T-helper 2 cell treated with Interferon-gamma antibody and Interleukin-4, amounts not matched to agents 100 ng/mL and 5 ng/mL, for 36 hours (primary cell): Measurements from ENCODE around the gene CMTM4. TPM values are rescaled to one million over a fixed set of nuclear protein-coding genes. Genes with fewer than 3 reads are reported as not detected.
"Not testable (repeated sequence)": the region's sequence is repeated elsewhere in the genome, so short reads cannot be mapped to it uniquely, and the experiment has no call there.

ENCODE experiments used
- intact Hi-C: fragments of 100-400 bp; cut with micrococcal nuclease; formaldehyde crosslinking; loops from one replicate; pipeline ENCODE4 v1.15.1; 2023
- total RNA-seq: library from RNA; stranded (reverse); gene quantifications from 2 replicates; pipeline ENCODE4 v1.2.3, GENCODE V29; 2022

The CMTM4 gene
- total RNA-seq, 1 donor from 2014 or later = 0.80 TPM

DNA sequence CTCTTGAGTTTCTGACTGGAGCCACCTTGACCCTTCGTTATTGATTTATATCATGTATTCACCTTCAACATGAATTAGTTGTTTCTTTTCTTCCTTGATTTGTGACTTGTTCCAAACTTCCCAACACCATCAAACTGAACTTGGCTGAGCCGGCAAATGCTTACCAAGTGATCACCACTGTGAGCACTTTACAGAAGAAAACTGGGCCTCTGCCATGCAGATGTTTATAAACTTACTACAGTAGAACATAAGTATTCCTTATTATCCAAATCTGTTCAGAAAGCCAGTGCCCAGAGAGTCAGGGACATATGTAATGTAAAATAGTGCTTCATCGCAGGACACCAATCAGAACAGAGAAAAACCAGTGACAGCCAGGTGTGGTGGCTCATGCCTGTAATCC lies 19.9 kb downstream of the CMTM4 start:
- intact Hi-C loops = no loop called here

DNA sequence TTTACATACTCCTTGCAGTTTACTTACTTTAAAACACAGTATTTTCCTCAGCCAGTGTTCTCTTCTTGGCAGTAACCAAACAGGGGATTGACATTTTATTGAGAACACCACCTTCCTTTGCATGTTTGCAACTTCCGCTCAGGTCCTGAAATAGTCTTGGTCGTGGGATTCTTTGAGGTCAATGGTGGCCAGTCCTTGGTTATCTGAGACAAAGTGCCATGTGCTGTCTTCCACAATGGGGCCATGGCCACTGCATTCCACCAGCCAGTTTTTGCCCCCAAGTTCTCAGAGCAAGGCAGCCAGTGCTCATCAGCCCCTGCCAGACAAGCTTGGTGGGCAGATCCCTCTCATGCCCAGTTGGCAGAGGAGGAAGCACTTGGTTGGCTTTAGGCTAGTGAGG lies 22.9 kb downstream of the CMTM4 start:
- intact Hi-C loops = no loop called here

DNA sequence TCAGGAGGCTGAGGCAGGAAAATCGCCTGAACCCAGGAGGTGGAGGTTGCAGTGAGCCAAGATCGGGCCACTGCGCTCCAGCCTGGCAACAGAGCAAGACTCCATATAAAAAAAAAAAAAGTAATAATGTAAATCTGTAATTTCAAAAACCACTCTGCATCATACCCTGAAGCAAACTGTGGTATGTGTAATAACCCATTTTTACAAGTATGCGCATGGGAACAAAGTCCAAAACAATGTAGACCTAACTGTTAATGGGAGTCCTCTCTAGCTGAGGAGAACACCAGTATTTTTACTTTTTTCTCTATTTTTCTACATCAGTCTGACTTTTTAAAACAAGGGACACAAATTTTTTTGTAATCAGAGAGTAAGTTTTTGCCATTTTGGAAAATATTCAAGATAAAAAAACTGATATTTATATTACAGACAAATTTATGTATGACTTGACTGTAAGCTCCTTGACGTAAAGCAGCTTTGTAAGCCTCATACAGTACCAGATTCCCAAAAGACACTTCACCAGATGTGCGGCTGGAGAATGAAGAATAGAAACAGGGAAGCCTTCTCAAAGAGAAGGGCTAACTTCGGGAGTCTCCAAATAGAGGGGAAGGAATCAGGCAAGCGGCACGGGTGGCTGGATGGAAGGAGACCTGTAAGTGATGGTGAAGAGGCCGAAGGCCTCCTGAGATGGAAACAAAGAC lies 25.7 kb downstream of the CMTM4 start:
- intact Hi-C loops = no loop called here

DNA sequence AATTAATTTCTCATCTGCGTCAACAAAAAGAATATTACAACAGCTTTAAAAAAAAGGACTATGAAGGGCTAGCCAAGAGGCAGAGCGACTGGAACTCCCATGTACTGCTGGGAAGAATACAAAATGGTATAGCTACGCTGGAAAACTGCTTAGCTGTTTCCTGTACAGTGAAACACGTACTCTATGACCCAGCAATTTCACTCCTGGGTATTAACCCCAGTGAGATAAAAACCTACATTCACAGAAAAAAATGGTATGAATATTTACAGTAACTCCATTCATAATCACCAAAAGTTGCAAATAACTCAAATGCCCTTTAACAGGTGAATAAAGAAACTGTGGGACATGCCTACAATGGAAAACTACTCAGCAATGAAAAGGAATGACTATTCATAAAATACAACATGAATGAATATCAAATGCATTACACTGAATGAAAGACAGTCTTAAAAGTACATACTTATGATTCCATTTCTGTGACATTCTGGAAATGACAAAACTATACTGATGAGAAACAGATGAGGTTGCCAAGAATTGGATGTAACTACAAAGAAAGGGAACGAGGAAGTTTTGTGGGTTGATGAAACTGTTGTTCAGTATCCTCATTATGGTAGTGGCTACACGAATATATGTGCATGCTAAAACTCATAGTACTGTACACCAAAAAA lies 27.6 kb downstream of the CMTM4 start:
- intact Hi-C loops = no loop called here

DNA sequence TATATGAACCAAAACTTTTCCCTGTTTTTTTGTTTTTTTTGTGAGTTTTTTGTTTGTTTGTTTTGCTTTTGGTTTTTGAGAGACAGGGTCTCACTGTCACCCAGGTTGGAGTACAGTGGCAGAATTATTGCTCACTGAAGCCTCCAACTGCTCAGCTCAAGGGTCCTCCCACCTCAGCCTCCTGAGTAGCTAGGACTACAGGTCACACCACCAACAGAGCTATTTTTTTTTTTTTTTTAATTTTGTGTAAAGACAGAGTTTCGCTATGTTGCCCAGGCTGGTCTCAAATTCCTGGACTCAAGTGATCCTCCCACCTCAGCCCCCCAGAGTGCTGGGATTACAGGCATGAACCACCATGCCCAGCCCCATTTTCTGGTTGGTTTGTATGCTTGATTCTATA lies 28.6 kb downstream of the CMTM4 start:
- intact Hi-C loops = no loop called here

DNA sequence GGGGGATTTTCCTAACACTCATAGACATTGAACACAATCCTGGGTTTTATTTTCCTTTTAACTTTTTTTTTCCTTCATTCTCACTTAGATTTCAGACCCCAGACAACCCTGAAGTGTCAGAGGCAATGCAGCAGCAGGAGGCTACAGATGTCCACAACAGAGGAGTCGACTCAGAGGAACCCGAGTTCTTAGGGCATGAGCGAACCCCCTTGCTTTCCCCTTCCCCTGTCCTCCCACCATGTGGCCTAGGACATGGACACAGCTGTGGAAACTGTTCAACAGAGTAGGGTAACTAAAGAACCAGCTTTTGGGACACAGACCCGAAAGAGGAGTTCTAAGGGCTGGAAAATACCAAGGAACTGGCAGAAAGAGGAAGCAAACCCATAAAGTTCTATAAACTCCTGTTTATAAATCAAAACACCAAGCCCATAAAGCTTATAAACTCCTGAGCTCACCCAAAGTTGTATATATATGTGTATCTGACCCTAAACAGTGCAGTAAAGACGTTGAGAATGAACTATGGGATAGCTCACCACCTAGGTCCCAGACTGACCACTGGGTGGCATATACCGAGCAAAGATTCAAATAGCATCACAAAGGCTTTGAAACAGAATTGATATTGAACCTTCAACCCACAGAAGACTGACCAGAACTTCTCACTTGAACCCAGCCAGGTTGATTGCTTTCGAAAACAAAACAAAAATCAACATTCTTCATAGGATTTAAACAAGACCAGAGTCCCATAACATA lies 33.9 kb downstream of the CMTM4 start:
- intact Hi-C loops = no loop called here

DNA sequence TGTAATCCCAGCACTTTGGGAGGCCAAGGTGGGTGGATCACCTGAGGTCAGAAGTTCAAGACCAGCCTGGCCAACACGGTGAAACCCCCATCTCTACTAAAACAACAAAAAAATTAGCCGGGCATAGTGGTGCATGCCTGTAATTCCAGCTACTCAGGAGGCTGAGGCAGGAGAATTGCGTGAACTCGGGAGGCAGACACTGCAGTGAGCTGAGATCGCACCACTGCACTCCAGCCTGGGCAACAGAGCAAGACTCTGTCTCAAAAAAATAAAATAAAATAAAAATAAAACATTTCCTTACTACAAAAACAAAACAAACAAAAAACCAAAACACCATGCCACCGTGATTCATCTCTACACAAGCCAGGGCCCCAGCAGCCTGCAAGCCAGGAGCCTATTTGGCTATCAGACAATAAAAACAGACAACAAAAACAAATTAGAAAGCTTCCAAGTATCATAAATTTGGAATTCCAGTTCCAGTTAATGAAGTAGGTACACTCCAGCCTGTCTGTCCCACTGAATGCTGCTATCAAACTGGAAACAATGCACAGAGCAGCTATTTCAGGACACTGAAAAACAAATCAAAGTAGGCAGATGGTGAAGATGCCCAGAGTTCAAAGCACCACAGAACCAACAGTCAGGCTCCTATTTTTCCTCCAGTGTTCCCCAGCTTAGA lies 34.7 kb downstream of the CMTM4 start:
- intact Hi-C loops = not testable (repeated sequence)

DNA sequence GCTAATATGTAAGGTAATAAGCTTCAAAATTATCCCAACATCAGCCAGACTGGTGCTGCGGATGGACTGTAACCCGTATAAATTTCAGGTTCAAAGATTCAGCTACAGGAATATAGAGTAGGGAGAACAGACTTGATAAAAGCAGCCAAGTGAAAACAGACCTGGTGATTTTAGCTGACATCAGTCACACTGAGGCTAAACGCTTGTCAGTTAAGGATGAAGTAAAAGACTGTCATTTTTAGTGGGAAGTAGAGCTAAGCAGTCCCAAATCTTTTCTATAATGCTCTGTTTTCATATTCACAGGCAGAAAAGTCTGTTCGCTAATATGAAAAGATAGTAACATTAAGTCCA lies 35.4 kb downstream of the CMTM4 start:
- intact Hi-C loops = no loop called here

DNA sequence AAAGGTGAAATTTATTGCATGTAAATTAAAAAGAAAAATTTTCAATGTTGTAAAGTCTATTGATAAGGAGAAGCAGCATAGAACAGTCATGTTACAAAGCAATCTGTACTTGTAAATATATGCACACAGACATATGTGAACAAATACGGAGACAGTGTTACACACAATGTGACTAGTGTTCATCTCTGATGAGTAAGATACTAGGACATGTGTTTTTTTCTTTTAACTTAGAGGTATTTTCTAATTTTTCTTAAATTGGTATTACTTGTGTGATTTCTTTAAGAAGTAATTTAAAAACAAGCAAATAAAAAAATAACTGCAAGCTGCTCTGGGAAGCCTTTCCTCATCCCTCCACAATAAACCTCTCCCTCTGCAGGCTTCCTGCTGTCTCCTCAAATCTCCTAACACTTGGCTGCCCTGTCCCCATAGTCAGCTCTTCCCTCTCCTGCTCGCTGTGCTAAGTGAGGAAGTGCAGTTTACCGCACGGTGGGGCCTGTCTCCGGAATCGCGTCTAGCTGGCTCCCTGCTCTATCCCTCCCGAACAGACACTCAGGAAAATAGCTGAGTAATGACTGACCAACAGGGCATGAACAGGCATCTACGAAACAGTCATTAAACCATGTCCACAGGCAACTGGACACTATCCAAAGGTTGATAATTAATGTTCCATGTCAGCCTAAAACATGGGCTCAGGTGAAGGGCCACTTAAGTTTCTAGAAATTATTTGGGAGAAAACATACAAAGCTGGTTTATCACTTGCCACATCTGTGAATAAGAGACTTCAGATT lies 35.9 kb downstream of the CMTM4 start:
- intact Hi-C loops = no loop called here

DNA sequence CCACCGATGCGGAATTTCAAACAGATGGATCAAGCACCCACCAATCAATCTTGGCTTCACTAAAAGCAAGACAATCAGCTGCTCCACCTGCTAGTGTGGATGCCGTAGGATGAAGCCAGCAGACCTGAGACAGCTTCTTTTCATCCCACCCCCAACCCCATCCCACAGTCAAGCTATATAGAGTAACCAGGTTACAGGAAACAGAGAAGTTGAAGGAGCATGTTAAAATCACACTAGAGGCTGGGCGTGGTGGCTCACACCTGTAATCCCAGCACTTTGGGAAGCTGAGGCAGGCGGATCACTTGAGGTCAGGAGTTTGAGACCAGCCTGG lies 37.7 kb downstream of the CMTM4 start:
- intact Hi-C loops = no loop called here

DNA sequence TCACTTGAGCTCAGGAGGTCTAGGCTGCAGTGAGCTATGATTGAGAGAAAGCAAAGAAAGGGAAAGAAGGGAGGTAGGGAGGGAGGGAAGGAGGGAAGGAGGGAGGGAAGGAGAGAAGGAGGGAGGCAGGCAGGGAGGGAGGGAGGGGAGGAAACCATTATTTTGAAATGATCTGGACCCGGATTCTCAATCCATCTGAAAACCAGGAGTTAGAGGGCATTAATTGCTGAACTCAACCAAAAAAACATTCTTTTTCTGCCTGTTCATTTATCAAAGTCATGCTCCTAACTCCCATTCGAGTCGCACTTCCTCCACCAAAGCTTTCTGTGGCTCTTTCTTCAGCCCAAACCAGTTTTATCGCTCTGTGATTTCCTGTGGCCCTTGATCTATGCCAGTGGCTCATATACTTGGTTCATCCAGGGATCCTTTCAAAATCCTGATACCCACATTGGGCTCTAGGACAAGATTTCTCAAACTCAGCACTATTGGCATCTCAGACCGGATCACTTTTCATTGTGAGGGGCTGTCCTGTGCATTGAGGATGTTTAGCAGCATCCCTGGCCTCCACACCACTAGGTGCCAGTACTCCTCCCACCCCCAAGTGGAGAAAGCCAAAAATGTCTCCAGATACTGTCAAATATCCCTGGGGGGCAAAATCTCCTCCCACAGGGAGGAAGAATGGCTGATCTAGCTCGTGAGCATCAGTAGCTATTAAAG lies 38.2 kb downstream of the CMTM4 start:
- intact Hi-C loops = no loop called here

DNA sequence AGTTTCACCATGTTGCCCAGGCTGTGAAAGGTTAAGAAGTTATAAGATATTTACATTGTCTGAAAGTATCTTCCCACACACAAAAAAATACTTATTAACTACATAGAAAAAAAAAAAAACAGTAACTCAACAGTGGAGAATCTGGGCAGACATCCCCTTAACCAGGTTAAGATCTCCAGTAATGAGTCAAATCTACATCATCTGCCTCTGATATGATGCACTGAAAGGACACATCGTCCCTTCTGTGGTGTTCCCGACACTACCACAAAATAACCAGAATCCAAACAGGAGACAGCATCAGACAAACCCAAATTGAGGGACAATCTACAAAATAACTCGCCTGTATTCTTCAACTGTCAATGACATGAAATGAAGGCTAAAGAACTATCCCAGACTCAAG lies 40.0 kb downstream of the CMTM4 start:
- intact Hi-C loops = no loop called here

DNA sequence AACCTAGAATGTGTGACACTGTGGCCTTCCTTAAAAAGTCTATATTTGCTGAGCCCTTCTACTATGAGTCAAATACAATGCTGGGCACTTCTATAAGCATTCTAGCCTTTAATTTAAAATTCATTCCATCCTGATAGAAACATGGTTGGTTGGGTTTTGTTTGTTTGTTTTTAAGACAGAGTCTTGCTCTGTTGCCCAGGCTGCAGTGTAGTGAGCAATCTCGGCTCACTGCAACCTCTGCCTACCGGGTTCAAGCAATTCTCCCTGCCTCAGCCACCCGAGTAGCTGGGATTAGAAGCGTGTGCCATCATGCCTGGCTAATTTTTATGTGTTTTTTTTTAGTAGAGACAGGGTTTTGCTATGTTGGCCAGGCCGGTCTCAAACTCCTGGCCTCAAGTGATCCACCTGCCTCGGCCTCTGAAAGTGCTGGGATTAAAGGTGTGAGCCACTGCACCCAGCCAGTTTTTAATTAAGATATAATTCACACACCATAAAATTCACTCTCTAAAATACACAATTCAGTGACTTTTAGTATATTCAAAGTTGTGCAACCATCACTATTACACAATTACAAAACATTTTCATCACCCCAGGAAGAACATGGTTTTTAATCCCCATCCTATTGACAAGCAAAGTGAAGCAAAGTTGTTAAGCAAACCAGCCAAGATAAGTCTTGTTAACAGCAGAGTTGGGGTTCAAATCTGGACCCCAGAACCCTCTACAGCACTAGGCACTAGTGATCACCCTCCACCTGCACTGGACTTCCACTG lies 42.8 kb downstream of the CMTM4 start:
- intact Hi-C loops = no loop called here

DNA sequence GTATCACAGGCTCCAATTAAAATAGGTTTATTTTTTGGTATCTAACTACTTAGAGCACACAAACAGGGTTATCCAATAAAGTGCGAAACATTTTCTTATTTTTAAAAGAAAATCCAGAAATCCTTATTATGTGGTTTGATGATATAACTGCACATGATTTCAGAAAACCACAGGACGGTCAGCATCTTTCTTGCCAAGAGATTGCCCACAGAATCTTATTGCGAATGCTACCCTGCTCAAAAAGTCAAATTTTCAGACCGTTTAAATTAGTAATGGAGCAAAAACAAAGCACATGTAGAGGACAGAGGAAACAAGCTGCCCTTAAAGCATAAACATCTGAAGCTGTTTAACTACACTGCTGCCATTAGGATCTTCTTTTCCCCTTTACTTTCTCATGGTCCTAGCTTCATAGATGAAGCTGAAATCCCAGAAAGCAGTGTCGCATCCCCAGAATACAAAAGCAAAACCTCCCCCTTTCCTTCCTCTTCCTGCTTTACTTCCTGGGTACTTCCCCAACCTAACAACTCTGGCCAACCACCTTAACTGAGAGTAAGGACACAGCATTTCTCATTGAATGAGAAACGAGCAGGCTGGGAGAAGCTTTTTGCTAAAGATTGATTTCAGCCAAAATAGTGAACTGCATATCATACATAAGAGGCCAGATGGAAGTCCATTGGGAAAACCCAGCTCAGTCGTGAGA lies 43.7 kb downstream of the CMTM4 start:
- intact Hi-C loops = no loop called here

DNA sequence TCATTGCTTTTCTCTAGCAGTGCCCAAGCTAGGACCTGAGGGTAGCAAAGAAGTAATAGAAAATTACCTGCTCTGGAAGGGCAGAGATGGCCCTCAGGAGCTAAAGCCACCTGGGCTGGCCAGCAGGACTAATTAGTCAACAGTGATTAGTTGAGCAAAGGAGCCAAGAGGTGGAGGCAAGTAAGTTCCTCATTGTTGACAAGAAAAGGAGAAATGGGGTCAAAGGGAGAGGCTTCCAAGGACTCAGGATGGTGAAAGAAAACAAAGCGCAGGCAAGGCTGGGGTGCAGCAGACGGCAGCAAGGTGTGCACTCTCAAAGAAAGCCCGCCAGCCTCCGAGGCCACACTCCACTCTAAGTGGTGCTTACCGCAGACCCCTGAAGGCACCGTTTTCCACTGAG lies 44.6 kb downstream of the CMTM4 start:
- intact Hi-C loops = loop anchor here (2.0 kb wide), 1 partner anchor 45 kb away; the partner anchor contains the start of gene CMTM4

DNA sequence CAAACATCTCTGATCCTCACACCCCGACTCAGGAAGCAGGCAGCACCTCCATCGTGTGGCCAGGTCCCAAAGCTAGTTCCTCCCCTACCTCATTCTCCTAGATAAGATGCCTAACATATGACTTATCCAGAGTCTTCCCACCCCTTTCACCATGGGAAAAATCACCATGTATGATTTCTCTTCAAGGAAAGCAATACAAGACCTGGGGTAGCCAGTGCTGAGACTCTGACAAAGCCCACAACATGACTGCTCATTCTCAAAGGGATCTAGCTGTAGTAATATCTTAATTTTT lies 45.1 kb downstream of the CMTM4 start:
- intact Hi-C loops = loop anchor here (2.0 kb wide), 1 partner anchor 45 kb away; the partner anchor contains the start of gene CMTM4

DNA sequence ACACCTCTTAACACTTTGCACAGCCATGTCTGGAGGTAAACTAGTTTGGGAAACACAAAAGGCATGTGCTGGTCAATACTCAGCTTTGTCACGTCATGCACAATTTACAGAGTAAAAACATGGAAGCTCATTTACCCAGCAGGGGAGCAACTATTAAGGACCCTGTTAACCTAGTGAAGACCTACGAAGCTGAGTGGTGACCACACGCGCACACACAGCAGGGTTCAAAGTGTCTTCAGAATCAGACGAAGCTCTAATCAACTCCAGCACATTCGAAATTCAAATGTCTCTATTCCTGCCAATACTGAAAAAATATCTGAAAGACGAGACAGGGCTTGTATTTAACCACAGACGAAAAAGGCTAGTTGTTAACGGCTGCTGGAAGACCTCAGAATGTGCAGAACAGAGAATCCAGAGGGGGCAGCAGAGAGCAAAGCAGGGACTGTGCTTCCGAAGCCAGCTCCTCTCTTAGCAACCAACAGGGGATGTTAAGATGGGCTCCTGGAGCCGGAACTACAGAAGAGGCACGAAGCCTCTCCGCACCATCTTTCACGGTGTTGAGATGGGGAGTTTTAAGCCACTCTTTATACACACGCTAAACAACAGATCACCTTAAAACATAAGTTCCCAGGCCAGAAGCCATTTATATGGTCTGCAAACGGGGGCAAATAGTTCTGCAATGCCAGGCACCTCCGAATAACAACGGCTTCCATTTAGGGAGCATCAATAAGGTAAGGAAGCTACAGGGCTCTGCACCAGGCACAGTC lies 45.7 kb downstream of the CMTM4 start:
- intact Hi-C loops = loop anchor here (2.0 kb wide), 1 partner anchor 46 kb away; the partner anchor contains the start of gene CMTM4

DNA sequence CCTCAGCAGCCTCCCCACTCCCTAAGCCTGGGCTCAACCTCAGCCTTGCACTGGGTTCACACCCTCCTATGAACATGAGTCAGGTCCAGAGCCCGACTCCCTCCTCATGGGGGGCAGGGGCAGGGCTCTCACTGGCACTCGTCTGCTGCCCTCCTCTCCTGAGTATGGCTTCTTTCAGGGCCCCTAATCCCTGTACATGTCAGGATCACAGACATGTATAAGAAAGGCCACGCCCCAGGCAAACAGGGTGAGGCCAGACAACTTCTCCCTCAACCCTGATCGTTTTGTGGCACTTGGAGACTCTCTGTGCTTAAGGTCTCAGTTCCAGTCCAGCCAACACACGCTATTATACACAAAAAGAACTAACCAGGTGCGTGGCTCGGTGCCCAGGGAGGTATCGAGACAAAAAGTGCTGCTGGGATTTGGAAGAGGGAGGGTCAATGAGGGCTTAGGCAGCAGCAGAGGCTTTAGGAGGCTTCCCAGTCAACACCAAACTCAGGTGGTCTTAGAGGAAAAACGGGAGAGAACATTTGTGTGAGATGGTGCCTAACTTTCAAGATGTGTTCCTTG lies 46.8 kb downstream of the CMTM4 start:
- intact Hi-C loops = loop anchor here (2.0 kb wide), 1 partner anchor 47 kb away; the partner anchor contains the start of gene CMTM4
